Measurements from ENCODE around the gene PCDHA10.
"Not testable (repeated sequence)": the region's sequence is repeated elsewhere in the genome, so short reads cannot be mapped to it uniquely, and the experiment has no call there.

The PCDHA10 gene

GRCh38 chr5:140823475-140823874, 32.2 kb upstream of the PCDHA10 start:
- ATAC-seq = no peak
- TF ChIP-seq RARB (CRISPR knock-in tag; IDR thresholded peaks at IDR 0.05) = no peak
- TF ChIP-seq TSHZ2 (CRISPR knock-in tag; IDR thresholded peaks at IDR 0.05) = no peak
- TF ChIP-seq OSR1 (CRISPR knock-in tag; IDR thresholded peaks at IDR 0.05) = no peak
- TF ChIP-seq TCF4 (CRISPR knock-in tag; IDR thresholded peaks at IDR 0.05; ENCODE audit: borderline replicate concordance) = no peak
- TF ChIP-seq BACH2 (CRISPR knock-in tag; IDR thresholded peaks at IDR 0.05; ENCODE audit: borderline replicate concordance) = no peak
- TF ChIP-seq PATZ1 (CRISPR knock-in tag; IDR thresholded peaks at IDR 0.05; ENCODE audit: borderline replicate concordance) = no peak
- no peak for TF ChIP-seq ZFP3 (CRISPR knock-in tag; IDR thresholded peaks at IDR 0.05)
- no peak for TF ChIP-seq GLIS3 (CRISPR knock-in tag; IDR thresholded peaks at IDR 0.05)
- no peak for TF ChIP-seq ZNF70 (CRISPR knock-in tag; IDR thresholded peaks at IDR 0.05)
- no peak for TF ChIP-seq CSDC2 (CRISPR knock-in tag; IDR thresholded peaks at IDR 0.05)
- no peak for TF ChIP-seq ESRRG (CRISPR knock-in tag; IDR thresholded peaks at IDR 0.05)
- TF ChIP-seq, protein P1, sequence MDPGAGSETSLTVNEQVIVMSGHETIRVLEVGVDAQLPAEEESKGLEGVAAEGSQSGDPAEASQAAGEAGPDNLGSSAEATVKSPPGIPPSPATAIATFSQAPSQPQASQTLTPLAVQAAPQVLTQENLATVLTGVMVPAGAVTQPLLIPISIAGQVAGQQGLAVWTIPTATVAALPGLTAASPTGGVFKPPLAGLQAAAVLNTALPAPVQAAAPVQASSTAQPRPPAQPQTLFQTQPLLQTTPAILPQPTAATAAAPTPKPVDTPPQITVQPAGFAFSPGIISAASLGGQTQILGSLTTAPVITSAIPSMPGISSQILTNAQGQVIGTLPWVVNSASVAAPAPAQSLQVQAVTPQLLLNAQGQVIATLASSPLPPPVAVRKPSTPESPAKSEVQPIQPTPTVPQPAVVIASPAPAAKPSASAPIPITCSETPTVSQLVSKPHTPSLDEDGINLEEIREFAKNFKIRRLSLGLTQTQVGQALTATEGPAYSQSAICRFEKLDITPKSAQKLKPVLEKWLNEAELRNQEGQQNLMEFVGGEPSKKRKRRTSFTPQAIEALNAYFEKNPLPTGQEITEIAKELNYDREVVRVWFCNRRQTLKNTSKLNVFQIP (CRISPR knock-in tag; IDR thresholded peaks at IDR 0.05; ENCODE audit: borderline replicate concordance, low read depth) = no peak

DNA sequence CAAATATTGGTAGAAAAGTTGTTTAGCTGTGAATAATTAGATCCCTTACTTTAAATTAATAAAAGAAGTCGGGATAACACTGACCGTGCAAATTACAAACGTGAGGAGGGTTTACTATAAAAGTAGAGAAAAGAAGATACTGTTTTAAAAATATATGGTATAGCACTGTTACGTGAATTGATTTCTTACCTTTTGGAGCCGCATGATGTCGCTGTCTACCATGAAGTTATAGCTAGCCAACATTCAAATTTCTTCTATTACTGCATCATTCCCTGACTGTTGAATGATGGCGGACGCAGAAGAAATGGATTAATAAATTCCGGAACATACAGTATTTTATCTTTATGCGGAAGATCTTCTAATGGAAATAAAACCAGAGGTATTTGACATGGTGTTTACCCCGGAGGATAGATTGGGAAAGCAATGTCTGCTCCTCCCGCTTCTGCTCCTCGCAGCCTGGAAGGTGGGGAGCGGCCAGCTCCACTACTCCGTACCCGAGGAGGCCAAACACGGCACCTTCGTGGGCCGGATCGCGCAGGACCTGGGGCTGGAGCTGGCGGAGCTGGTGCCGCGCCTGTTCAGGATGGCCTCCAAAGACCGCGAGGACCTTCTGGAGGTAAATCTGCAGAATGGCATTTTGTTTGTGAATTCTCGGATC, 27.9 kb upstream of the PCDHA10 start, which contains the start of gene PCDHA6:
TSS of gene PCDHA6 (plus strand) at position 257 of the 658 bp plus-strand sequence. CDS start at position 389, 132 bp downstream.
- ATAC-seq = no peak
- TF ChIP-seq PATZ1 (CRISPR knock-in tag; IDR thresholded peaks at IDR 0.05; ENCODE audit: borderline replicate concordance) (no peak), PPARA (CRISPR knock-in tag; IDR thresholded peaks at IDR 0.05; ENCODE audit: borderline replicate concordance) (no peak), OSR1 (CRISPR knock-in tag; IDR thresholded peaks at IDR 0.05) (no peak), GLIS3 (CRISPR knock-in tag; IDR thresholded peaks at IDR 0.05) (no peak), ZFP30 (CRISPR knock-in tag; IDR thresholded peaks at IDR 0.05) (no peak), ZNF8 (CRISPR knock-in tag; IDR thresholded peaks at IDR 0.05) (no peak), ARNTL (CRISPR knock-in tag; IDR thresholded peaks at IDR 0.05; ENCODE audit: borderline replicate concordance, low read depth) (no peak)
- TF ChIP-seq, protein P2, sequence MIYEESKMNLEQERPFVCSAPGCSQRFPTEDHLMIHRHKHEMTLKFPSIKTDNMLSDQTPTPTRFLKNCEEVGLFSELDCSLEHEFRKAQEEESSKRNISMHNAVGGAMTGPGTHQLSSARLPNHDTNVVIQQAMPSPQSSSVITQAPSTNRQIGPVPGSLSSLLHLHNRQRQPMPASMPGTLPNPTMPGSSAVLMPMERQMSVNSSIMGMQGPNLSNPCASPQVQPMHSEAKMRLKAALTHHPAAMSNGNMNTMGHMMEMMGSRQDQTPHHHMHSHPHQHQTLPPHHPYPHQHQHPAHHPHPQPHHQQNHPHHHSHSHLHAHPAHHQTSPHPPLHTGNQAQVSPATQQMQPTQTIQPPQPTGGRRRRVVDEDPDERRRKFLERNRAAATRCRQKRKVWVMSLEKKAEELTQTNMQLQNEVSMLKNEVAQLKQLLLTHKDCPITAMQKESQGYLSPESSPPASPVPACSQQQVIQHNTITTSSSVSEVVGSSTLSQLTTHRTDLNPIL (CRISPR knock-in tag; IDR thresholded peaks at IDR 0.05; ENCODE audit: low read depth) = no peak

- TF ChIP-seq ZC3H10 (CRISPR knock-in tag; IDR thresholded peaks at IDR 0.05) (no peak), ZNF8 (CRISPR knock-in tag; IDR thresholded peaks at IDR 0.05) (no peak), SNAI2 (CRISPR knock-in tag; IDR thresholded peaks at IDR 0.05) (no peak), OSR1 (CRISPR knock-in tag; IDR thresholded peaks at IDR 0.05) (no peak), TCF4 (CRISPR knock-in tag; IDR thresholded peaks at IDR 0.05; ENCODE audit: borderline replicate concordance) (no peak), CSDC2 (CRISPR knock-in tag; IDR thresholded peaks at IDR 0.05) (no peak), ZFP30 (CRISPR knock-in tag; IDR thresholded peaks at IDR 0.05) (no peak), ARNTL (CRISPR knock-in tag; IDR thresholded peaks at IDR 0.05; ENCODE audit: borderline replicate concordance, low read depth) (no peak), ISL1 (CRISPR knock-in tag; IDR thresholded peaks at IDR 0.05) (no peak), ZNF565 (CRISPR knock-in tag; conservative IDR thresholded peaks at IDR 0.05; ENCODE audit: low read depth) (no peak), ZNF70 (CRISPR knock-in tag; IDR thresholded peaks at IDR 0.05) (no peak), BACH2 (CRISPR knock-in tag; IDR thresholded peaks at IDR 0.05; ENCODE audit: borderline replicate concordance) (no peak)
- TF ChIP-seq, protein P1 (CRISPR knock-in tag; IDR thresholded peaks at IDR 0.05; ENCODE audit: borderline replicate concordance, low read depth) = no peak
- ATAC-seq = no peak
These were observed 27.3 kb upstream of the PCDHA10 start for GRCh38 chr5:140828362-140828737.

DNA sequence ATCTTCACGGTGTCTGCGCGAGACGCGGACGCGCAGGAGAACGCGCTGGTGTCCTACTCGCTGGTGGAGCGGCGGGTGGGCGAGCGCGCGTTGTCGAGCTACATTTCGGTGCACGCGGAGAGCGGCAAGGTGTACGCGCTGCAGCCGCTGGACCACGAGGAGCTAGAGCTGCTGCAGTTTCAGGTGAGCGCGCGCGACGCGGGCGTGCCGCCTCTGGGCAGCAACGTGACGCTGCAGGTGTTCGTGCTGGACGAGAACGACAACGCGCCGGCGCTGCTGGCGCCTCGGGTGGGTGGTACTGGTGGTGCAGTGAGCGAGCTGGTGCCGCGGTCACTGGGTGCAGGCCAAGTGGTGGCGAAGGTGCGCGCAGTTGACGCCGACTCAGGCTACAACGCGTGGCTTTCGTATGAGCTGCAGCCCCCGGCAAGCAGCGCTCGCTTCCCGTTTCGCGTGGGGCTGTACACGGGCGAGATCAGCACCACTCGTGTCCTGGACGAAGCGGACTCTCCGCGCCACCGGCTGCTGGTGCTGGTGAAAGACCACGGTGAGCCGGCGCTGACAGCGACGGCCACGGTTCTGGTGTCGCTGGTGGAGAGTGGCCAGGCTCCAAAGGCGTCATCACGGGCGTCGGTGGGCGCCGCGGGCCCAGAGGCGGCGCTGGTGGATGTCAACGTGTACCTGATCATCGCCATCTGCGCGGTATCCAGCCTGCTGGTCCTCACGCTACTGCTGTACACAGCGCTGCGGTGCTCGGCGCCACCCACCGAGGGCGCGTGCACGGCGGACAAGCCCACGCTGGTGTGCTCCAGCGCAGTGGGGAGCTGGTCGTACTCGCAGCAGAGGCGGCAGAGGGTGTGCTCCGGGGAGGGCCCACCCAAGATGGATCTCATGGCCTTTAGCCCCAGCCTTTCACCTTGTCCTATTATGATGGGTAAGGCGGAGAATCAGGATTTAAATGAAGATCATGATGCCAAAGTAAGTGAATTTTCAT, 25.9 kb upstream of the PCDHA10 start:
- not testable (repeated sequence) for ATAC-seq
